IMR-90 (cell line): ENCODE data around the gene MAN2C1. TPM values are rescaled to one million over a fixed set of nuclear protein-coding genes. Genes with fewer than 3 reads are reported as not detected.

ENCODE experiments used
- ATAC-seq: fragments of 200-7000 bp; cut with Tn5 transposase; 2 replicates; pipeline ENCODE4 v1.9.1; 2020; ENCODE audit warnings: low read depth, mild to moderate bottlenecking, moderate library complexity
- BruUV-seq: library from RNA; stranded (reverse); fragments of 400-500 nt; replicated peaks from 2 replicates; lab custom pipeline; 2021; lab: Mats Ljungman, UMichigan
- CTCF ChIA-PET: fragments of 300-600 bp; formaldehyde crosslinking; extraction: SDS; loops from one replicate; lab custom pipeline; 2021; ENCODE audit warnings: antibody characterized with exemption; lab: Yijun Ruan, JAX
- POLR2A ChIA-PET: fragments of 300-600 bp; sonication (Branson Sonifier 250); formaldehyde crosslinking; loops from one replicate; lab custom pipeline; 2022; ENCODE audit warnings: antibody characterized with exemption; ENCODE audit not compliant: unreplicated experiment; lab: Charles Lee
- DNase-seq: peaks from one replicate; pipeline ENCODE4 v3.0.0; 2013
- H2AFZ ChIP-seq: replicated peaks from 2 replicates; pipeline ENCODE3; 2013; ENCODE audit warnings: low read length, mild to moderate bottlenecking; ENCODE audit not compliant: poor library complexity
- H2AK5ac ChIP-seq: 2 replicates; pipeline ENCODE4 v1.6.1; 2013; ENCODE audit warnings: low read depth, low read length, inconsistent platforms
- H2AK9ac ChIP-seq: replicated peaks from 2 replicates; pipeline ENCODE3; 2013; ENCODE audit warnings: mild to moderate bottlenecking, low read depth, low read length, moderate library complexity; ENCODE audit not compliant: poor library complexity
- H2BK120ac ChIP-seq: 2 replicates; pipeline ENCODE4 v1.6.1; 2013; ENCODE audit warnings: low read depth, low read length, inconsistent platforms
- H2BK15ac ChIP-seq: 3 replicates; pipeline ENCODE4 v1.6.1; 2013; ENCODE audit warnings: low read depth, low read length, inconsistent platforms
- H2BK20ac ChIP-seq: 2 replicates; pipeline ENCODE4 v1.6.1; 2013; ENCODE audit warnings: low read depth, mild to moderate bottlenecking, inconsistent platforms, low read length, moderate library complexity
- H2BK5ac ChIP-seq: 2 replicates; pipeline ENCODE4 v1.6.1; 2013; ENCODE audit warnings: mild to moderate bottlenecking, low read depth, low read length, inconsistent platforms; ENCODE audit not compliant: poor library complexity, severe bottlenecking
- H3K14ac ChIP-seq: replicated peaks from 2 replicates; pipeline ENCODE4 v1.6.1; 2013; ENCODE audit warnings: low read depth, low read length, inconsistent platforms
- H3K18ac ChIP-seq: 2 replicates; pipeline ENCODE4 v1.6.1; 2013; ENCODE audit warnings: low read depth, low read length, control low read depth
- H3K23ac ChIP-seq: 2 replicates; pipeline ENCODE4 v1.6.1; 2013; ENCODE audit warnings: low read depth, low read length, inconsistent platforms
- H3K27ac ChIP-seq: 2 replicates; pipeline ENCODE4 v1.5.1; 2013; ENCODE audit warnings: mild to moderate bottlenecking, control low read depth, low read length; ENCODE audit not compliant: insufficient read depth
- H3K27me3 ChIP-seq: 2 replicates; pipeline ENCODE4 v1.6.1; 2013; ENCODE audit warnings: low read length; ENCODE audit not compliant: control insufficient read depth, insufficient read depth
- H3K36me3 ChIP-seq: 2 replicates; pipeline ENCODE4 v1.6.1; 2013; ENCODE audit warnings: low read length, mixed read lengths; ENCODE audit not compliant: control insufficient read depth, insufficient read depth
- H3K4ac ChIP-seq: 2 replicates; pipeline ENCODE4 v1.6.1; 2013; ENCODE audit warnings: low read depth, low read length, inconsistent platforms
- H3K4me1 ChIP-seq: 2 replicates; pipeline ENCODE4 v1.6.1; 2013; ENCODE audit warnings: low read length, mixed read lengths; ENCODE audit not compliant: control insufficient read depth, insufficient read depth
- H3K4me2 ChIP-seq: 2 replicates; pipeline ENCODE4 v1.6.1; 2013; ENCODE audit warnings: low read depth, mild to moderate bottlenecking, control low read depth, low read length, moderate library complexity
- H3K4me3 ChIP-seq: 2 replicates; pipeline ENCODE4 v1.5.1; 2013; ENCODE audit warnings: low read depth, mild to moderate bottlenecking, control low read depth, low read length, moderate library complexity; ENCODE audit not compliant: insufficient read depth
- H3K56ac ChIP-seq: 2 replicates; pipeline ENCODE4 v1.6.1; 2013; ENCODE audit warnings: low read length, inconsistent platforms; ENCODE audit not compliant: insufficient read depth; ENCODE audit errors: extremely low read depth
- H3K79me1 ChIP-seq, 2 experiments: 2 replicates each; pipeline ENCODE4 v1.6.1; 2013; ENCODE audit warnings: low read length in 2 of 2, inconsistent platforms in 1 of 2, low read depth in 1 of 2
- H3K9ac ChIP-seq: 2 replicates; pipeline ENCODE4 v1.6.1; 2013; ENCODE audit warnings: low read depth, low read length, control low read depth
- H3K9me1 ChIP-seq: 2 replicates; pipeline ENCODE4 v1.6.1; 2013; ENCODE audit warnings: low read length, inconsistent platforms; ENCODE audit not compliant: insufficient read depth
- H3K9me3 ChIP-seq: 2 replicates; pipeline ENCODE4 v1.6.1; 2013; ENCODE audit warnings: low read length; ENCODE audit not compliant: control insufficient read depth, insufficient read depth
- H4K20me1 ChIP-seq: 2 replicates; pipeline ENCODE4 v1.6.1; 2013; ENCODE audit warnings: low read length, inconsistent platforms; ENCODE audit not compliant: insufficient read depth
- H4K5ac ChIP-seq: 2 replicates; pipeline ENCODE4 v1.6.1; 2013; ENCODE audit warnings: mild to moderate bottlenecking, low read depth, low read length, control low read depth
- H4K8ac ChIP-seq, 2 experiments: 2 replicates each; pipeline ENCODE4 v1.6.1; 2013; ENCODE audit warnings: low read depth in 2 of 2, low read length in 2 of 2, control low read depth in 1 of 2, inconsistent platforms in 1 of 2
- H4K91ac ChIP-seq: 2 replicates; pipeline ENCODE4 v1.6.1; 2013; ENCODE audit warnings: low read depth, low read length, inconsistent platforms; ENCODE audit not compliant: insufficient read depth
- CHD1 ChIP-seq: IDR thresholded peaks from 2 replicates; pipeline ENCODE4 v1.6.1; 2012; ENCODE audit warnings: low read depth, low read length, improper control_type of control experiment
- ELK1 ChIP-seq: fragments of 150-350 bp; IDR thresholded peaks from 2 replicates; pipeline ENCODE4 v1.6.1; 2016; ENCODE audit warnings: low read depth, mild to moderate bottlenecking, low read length, moderate library complexity, borderline replicate concordance
- MAZ ChIP-seq: IDR thresholded peaks from 2 replicates; pipeline ENCODE4 v1.6.1; 2012; ENCODE audit warnings: low read depth, mild to moderate bottlenecking, low read length, improper control_type of control experiment, moderate library complexity, borderline replicate concordance
- RCOR1 ChIP-seq: IDR thresholded peaks from 2 replicates; pipeline ENCODE4 v1.6.1; 2012; ENCODE audit warnings: mild to moderate bottlenecking, low read length, improper control_type of control experiment; ENCODE audit not compliant: insufficient replicate concordance
- RFX5 ChIP-seq: IDR thresholded peaks from 2 replicates; pipeline ENCODE4 v1.8.0; 2012; ENCODE audit warnings: low read depth, mild to moderate bottlenecking, low read length, moderate library complexity
- WGBS, 2 experiments: methylation state at CpG; one replicate each; pipeline versions ENCODE4 v1.1.5 to v1.1.7; 2013; ENCODE audit warnings: missing lambda C conversion rate in 2 of 2; ENCODE audit not compliant: insufficient read length in 1 of 2; ENCODE audit errors: extremely low coverage in 2 of 2; 5-methylcytosine and 5-hydroxymethylcytosine counted together
- dilution Hi-C: fragments of 300-500 bp; cut with HindIII; formaldehyde crosslinking; loops from one replicate; pipeline ENCODE4 v1.14.3; 2018; ENCODE audit warnings: low sequenced_read_pairs; ENCODE audit not compliant: unreplicated experiment
- in situ Hi-C: fragments of 300-500 bp; cut with MboI; formaldehyde crosslinking; loops from 3 replicates; pipeline ENCODE4 v1.14.3; 2019; ENCODE audit warnings: low sequenced_read_pairs, inconsistent platforms, mixed read lengths
- intact Hi-C: fragments of 100-400 bp; cut with micrococcal nuclease; formaldehyde crosslinking; loops from 2 replicates; pipeline ENCODE4 v1.10.0; 2022
- polyA plus RNA-seq, 3 experiments: library from polyadenylated mRNA; depleted of rRNA; stranded (reverse); fragments of >200 nt; gene quantifications; 2 replicates each; pipeline ENCODE4 v1.2.3, GENCODE V29; 2012; ENCODE audit warnings: low replicate concordance in 1 of 3
- total RNA-seq: library from RNA; depleted of rRNA; stranded (reverse); fragments of >200 nt; gene quantifications from 2 replicates; pipeline ENCODE4 v1.2.3, GENCODE V29; 2012
- TF ChIP-seq, protein P1 (sequence below): fragments of 150-350 bp; IDR thresholded peaks from 2 replicates; pipeline ENCODE4 v1.6.1; 2017; ENCODE audit warnings: mild to moderate bottlenecking, antibody characterized with exemption, low read length, low read depth

MAN2C1 gene
- total and polyA plus RNA-seq, 2 of the 4 experiments (the other 2 are of a cell fraction) = 34.8 to 153 TPM

GRCh38 chr15:75360856-75361255, 7.6 kb downstream of the MAN2C1 start:
- peaks cover 2 to 9% of the 10 kb centered on the region in 2 experiments; a peak in 1 of 4 replicates for H3K79me1 ChIP-seq
- ATAC-seq (no peak), DNase-seq (no peak)
- ChIA-PET POLR2A (no interaction called here), CTCF (no interaction called here)
- H4K5ac ChIP-seq = no peak overlapping the region
- H2BK15ac ChIP-seq = no peak overlapping the region
- H3K23ac ChIP-seq = no peak overlapping the region
- H3K4ac ChIP-seq = no peak overlapping the region
- no peaks in the 10 kb centered on the region for H3K9me3 ChIP-seq
- no peak overlapping the region for H3K18ac ChIP-seq
- no peak overlapping the region for H2BK120ac ChIP-seq
- H3K9ac ChIP-seq = no peak overlapping the region
- H3K14ac ChIP-seq = no peak overlapping the region
- H3K4me1 ChIP-seq = no peaks in the 10 kb centered on the region
- no peak for TF ChIP-seq CHD1
- no peak for TF ChIP-seq RFX5
- TF ChIP-seq MAZ = no peak
- no peak for TF ChIP-seq RCOR1
- TF ChIP-seq, protein P1, sequence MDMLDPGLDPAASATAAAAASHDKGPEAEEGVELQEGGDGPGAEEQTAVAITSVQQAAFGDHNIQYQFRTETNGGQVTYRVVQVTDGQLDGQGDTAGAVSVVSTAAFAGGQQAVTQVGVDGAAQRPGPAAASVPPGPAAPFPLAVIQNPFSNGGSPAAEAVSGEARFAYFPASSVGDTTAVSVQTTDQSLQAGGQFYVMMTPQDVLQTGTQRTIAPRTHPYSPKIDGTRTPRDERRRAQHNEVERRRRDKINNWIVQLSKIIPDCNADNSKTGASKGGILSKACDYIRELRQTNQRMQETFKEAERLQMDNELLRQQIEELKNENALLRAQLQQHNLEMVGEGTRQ = no peak
- TF ChIP-seq ELK1 = no peak
- H3K4me3 ChIP-seq = no peak overlapping the region
- H2BK5ac ChIP-seq = no peak overlapping the region
- no peak overlapping the region for H3K27ac ChIP-seq
- no peak overlapping the region for H3K4me2 ChIP-seq
- H3K36me3 ChIP-seq = peaks cover 70% of the 10 kb centered on the region
- no peak overlapping the region for H4K91ac ChIP-seq
- H4K8ac ChIP-seq = no peak overlapping the region
- H3K56ac ChIP-seq = no peak overlapping the region
- in situ Hi-C loops (no loop called here), dilution Hi-C loops (no loop called here), intact Hi-C loops (no loop called here)
- H2BK20ac ChIP-seq = no peak overlapping the region
- no CpG with 5 or more reads among the region's 7 CpGs for WGBS, 2 experiments
- no peaks in the 10 kb centered on the region; the same call in 1 of the 2 replicates for H3K9me1 ChIP-seq
- no TSS peak for BruUV-seq
- peaks cover 4% of the 10 kb centered on the region; the same call in 1 of the 2 replicates for H4K20me1 ChIP-seq
- no peak overlapping the region for H2AK9ac ChIP-seq
- no peaks in the 10 kb centered on the region for H3K27me3 ChIP-seq
- H2AK5ac ChIP-seq = no peak overlapping the region
- no peak overlapping the region for H2AFZ ChIP-seq
